8988T (cell line): ENCODE results near the gene C2orf81.
"Not testable (repeated sequence)": the region's sequence is repeated elsewhere in the genome, so short reads cannot be mapped to it uniquely, and the experiment has no call there.

Experiments
- DNase-seq: peaks from one replicate; pipeline ENCODE4 v3.0.0; 2011

C2orf81 gene

DNA sequence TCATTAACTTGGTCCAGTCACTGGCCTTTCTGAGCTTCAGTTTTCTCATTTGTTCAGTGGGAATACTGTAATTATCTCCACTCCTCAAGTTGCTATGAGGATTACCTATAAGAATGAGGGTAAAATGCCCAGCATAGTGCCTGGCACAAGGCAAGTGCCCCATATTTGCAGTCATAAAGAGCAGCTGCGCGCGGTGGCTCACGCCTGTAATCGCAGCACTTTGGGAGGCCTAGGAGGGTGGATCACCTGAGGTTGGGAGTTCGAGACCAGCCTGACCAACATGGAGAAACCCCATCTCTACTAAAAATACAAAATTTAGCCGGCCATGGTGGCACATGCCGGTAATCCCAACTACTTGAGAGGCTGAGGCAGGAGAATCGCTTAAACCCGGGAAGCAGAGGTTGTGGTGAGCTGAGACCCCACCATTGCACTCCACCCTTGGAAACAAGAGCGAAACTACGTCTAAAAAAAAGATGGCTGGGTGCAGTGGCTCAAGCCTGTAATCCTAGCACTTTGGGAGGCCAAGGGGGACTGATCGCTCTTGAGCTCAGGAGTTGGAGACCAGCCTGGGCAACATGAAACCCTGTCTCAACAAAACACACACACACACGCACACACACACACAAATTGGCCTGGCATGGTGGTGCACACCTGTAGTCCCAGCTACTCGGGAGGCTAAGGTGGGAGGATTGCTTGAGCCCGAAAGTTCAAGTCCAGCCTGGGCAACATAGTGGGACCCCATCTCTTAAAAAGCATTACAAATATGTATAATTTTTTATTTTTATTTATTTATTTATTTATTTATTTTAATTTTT, 21.3 kb upstream of the C2orf81 start:
- DNase-seq: not testable (repeated sequence)

DNA sequence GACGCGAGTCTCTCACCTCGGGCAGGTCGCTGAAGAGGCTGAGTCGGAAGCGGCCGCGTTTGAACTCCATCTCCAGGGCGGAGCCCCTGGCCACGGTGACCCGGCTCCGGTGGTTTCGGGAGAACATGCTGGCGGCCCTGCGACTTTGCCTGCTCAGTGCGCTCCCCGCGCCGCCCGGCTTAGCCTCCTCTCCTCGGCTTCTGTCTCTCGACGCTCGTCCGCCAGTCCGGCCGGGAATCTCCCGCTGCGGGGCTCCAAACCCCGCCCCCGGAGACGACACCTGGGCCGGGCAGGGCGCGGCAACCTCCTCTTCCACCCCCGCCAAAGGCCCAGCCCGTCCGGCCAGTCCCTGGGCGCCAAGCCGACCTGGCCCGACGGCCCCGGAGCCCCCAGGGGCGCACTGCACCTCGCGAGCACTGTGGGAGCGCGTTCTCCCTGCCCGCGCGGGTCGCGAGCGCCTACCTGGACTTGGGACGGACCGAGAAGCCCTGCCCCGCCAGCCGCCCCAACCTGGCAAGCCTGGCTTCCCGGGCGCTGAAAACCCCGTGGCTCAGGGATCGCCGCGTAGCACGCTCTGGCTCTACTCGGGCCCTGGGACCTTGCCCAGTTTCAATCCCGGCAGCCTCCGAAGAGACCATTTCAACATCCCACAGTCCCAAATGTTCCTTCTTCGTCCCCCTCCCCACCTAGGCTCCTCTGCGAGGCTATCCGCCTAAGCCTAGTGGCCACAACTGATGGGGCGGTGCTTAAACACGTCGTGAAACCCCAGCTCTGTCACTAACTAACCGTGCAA, 20.5 kb upstream of the C2orf81 start, which contains the start of gene RTKN:
RTKN (minus strand) TSS at position 248 of the 793 bp plus-strand sequence; CDS start at position 127, 121 bp downstream.
- no peak for DNase-seq

DNA sequence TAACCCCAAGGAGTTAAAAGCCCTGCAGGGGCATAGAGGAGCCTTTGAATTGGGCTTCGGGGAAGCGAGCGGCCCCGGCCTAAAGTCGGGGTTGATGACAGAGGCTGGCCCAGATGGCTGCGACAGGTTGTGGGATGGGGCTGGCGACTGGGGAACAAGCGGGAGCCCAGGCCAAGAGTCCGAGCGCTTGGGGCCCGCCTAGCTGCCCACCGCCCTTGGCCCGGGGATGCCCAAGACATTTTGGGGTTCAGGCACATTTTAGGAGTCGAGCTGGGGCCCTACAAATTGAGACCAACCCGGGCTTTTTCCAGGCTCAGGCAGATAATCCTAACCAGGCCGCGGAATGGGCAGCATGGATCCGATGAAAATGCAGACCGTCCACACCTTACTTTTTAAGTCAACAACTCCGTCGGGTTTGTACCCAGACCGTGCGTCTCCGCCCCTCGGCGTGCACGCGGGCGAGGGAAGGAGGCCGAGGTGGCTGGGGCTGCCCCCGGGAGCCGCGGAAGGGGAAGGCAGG, 19.8 kb upstream of the C2orf81 start:
- no peak for DNase-seq

DNA sequence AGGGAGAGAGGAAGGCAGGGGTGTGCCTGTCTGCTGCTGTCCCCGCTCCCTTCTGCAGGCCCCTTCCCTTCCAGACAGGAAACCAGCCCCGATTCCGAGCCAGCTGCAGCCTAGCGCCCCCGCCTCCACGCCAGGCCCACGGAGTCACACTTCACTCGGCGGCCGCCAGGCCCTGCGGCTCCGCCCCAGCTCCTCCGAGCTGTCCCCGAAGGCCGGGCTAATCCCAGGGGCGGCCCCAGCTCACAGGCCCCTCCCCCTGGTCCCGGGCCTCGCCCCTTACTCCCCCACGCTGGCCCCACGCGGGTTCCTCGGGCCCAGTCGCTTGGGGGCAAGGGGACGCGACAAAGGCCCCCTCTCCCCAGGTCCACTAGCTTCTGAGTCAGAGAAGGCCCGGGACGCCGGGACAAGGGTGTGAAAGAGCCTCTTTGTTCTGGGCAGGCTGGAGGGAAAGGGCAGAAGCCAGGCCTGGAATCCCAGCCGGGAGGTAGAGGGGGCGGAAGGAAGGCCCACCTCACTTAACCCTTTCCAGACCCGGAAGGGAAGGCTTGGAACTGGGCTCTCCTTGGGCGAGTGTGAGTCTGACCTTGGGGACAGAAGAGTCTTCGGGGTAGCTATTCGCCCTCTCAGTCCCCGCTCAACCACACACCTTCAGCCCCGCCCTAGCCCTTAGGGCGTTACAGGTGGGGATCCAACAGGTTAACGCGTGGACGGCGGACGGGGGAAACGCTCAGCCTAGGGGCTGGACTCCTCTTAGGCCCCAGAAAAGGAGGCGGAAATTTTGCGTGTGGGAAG, 19.2 kb upstream of the C2orf81 start:
- peak; percentile 100 for DNase-seq

DNA sequence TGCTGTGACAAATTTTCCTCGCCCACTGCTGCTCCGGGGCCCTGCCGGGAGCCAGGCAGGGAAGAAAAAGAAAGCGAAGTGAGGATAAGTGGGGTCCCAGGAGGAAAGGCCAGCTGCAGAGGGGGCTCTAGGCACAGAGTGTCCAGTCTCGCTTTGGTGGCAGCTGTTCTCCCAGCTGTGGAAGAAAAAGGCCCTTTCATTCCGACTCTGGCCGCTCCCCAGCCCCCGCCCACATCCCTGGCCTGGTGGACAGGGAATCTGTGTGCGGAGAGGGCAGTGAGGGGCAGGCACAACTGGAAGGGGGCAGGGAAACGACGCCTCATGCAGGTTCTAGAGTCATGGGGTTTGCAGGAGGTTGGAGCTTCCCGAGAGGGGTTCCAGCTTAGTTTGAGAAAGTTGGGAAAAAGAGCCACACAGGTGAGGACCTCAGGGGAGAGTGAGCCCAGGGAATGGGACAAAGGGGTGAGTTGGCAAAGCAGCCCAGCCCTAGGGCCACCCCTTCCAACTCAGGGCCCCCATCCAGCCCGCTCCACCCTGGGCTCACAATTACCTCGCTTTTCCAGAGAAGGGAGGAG, 18.5 kb upstream of the C2orf81 start:
- DNase-seq: no peak

DNA sequence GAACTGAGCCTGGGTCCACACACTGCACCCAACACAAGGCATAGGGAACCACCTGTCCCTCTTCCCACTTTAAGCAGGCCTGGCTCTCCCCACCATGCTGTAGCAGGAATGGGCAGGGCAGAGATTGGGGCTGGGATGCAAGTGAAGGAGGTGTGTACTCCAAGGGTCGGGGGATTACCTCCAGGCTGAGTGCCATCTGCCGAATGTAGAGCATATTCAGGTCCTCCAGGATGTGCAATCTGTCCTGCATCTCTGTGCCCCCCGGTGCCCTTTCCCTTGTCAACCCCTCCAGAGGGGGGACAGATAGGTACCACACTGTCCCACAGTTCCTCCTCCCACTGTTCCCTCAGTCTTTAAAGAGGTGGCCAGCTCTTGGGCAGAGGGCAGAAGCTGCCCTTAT, 18.0 kb upstream of the C2orf81 start:
- no peak for DNase-seq

DNA sequence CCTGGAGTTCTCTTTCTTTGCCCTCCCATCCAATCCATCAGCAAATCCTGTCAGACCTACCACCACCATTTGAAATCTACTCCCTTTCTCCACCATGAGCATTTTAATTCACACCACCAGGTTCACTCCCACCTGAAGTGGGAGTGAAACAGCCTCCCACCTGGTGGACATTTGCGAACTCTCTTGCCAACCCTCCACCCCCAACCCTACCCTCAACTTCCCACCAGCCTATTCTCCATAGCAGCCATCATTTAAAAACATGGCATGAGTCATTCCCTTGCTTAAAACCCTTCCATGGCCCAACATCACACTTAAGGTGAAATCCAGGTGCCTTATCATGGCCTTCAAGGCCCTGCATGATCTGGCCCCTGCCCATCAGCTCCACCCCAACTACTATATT, 16.8 kb upstream of the C2orf81 start:
- no peak for DNase-seq

DNA sequence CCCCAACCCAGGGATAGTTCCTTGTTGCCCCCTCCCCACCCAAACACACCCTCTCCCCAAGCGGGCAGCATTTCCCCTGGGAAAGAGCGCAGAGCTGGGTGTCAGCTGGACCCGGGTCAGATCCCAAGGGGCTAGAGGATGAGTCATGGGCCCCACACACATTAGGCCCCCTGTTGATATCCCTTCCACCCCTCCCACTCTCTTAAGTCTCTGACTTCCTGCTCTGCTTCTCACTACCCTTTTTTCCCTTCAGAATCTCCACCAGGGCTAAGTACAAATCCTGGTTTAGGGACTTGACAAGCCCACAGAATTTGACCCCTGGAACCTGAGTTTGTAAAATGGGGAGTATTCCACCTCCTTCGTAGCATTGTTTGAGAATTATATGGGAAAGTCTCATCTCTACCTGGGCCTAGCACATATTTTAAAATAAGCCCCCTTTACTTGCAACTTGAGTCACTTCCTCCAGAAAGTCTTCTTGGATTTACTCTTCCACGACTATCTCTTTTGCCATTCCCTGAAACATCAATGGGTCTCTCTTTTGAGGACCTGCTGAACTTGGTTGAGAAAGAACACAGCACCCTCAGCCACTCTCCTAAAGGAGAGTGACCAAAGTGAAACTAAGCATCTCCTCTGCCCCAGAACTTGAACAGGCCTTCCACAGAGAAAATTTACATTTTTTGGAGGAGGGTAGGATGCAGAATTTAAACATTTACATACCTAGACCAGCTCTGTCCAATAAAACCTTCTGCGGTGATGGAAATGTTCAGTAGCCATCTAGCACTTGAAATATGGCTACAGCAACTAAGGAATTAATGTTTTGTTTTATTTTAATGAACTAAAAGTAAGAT, 15.7 kb upstream of the C2orf81 start:
- DNase-seq: no peak

DNA sequence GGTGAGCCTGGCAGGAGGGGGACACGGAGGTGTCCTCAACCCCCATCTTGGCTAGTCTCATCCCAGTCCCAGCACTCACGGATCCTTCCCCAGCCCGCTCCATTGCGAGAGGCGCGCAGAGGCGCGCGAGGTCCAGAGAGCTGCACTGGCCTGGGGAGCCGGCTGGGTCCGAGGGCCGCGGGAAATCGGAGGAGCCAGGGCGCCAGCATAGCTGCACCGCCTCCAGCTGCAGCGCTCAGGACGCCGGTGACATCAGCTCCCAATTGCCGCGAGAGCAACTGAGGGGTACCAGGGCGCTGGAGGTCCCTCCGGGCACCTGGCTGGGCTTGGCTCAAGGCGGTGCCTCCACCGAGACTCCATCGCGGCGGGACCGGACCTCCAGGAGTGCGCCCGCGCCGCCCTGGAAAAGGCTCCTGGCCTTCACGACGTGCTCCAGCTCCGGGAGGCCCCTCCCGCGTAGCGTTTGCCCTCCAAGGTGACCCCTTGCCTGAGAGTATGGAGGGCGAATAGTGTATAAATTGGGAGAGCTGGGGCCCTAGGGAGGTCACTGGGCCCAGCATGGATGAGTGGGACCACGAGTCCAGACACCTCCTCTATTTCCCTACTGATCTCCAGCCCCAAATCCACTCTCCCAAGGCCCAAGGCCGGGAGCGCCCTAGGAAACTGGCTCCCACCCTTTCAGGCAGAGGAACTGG, 14.8 kb upstream of the C2orf81 start:
- DNase-seq: no peak

DNA sequence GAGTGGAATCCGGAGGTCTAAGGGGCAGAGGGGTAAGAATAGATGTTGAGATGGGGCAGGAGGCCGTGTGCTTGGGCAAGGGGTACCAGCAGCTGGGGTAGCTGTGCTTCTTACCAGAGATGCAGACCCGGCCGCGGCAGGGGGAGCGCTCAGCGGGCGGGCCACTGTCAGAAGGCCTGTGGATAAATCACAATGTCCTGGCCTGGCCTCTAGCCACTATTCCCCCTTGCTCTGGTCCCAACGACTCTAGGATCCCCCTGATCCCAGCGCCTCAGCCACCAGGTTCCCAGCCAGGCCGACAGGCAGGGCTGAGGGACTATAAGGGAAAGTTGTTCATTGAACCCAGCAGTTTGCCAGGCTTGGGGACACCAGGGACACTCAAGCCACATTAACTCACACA, 9.1 kb upstream of the C2orf81 start:
- no peak for DNase-seq

DNA sequence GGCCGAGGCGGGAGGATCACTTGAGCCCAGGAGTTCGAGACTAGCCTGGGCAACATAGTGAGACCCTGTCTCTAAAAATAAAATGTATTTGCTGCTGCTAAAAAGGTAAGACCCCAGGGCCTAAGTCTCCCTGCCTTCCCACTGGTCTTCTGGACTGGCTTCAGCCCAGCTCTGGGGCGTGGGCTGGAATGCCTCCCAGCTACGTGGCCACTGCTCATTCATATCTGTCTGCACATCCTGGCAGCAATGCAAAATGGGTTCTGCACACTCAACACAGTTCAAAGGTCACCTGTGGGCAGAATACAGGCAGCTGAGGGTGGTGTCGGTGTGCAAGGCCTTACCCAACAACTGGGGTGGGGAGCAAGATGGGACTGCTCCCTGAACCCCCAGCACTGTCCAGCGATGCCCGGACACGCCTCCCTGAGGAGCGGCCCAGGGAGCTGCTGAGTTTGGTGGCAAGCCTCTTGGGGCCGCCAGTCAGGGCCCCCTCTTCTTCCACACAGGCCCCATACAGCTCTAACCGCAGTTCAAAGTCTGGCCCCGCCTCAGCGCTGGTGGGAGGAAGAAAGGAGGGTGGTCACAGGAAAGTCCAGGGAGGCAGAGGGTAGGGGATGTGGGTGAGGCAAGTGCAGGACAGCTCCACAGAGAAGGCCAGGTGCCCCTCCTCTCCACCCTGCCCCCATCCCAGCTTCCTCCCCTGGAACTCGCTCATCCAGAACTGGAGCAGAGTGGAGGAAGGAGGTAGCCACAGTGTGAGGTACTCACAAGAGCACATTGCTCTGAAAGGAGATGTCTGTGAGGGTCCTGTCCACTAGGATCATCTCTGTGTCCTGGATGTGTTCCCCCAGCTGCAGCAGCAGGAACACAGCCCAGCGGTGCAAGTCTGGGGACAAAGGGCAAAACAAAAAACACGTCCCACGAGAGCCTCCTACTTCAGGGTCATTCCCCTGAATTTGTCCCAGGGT, 8.3 kb upstream of the C2orf81 start:
- DNase-seq: no peak

DNA sequence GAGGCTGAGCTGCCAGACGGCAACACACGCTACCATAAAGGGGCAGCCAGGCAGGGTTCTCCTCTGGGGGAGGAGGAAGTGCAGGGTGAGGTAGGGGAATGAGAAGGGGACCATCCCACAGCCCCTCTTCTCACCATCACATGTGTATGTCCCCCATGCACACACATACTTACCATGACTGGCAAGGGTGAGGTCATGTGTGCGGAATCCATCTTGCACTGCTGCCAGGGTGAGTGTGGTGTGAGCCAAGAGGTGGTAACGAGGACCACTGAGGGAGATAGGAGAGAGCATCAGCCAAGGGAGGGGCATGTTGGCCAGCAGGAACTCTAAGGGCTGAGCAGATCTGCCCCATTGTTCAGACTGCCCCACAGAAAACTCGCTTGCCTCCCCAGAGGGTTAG, 7.3 kb upstream of the C2orf81 start:
- no peak for DNase-seq

DNA sequence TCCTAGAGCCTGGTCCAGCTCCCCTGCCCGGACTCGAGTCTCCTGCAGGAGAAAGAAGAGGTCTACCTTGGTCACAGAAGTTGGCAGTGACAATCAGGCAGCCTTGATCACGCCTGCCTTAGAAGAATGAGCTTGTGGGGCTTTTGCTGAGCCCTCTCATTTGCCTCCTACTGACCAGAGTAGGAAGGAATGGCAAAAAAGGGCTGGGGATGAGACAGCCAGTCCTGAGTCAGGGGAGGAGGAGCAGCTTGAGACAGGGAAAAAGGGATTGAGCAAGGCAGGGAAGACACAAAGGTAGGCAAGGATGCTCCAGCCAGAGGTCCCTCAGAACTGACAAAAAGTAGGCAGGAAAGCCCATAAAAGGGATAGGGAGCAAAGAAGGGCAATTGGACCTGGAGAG, 6.1 kb upstream of the C2orf81 start:
- no peak for DNase-seq

DNA sequence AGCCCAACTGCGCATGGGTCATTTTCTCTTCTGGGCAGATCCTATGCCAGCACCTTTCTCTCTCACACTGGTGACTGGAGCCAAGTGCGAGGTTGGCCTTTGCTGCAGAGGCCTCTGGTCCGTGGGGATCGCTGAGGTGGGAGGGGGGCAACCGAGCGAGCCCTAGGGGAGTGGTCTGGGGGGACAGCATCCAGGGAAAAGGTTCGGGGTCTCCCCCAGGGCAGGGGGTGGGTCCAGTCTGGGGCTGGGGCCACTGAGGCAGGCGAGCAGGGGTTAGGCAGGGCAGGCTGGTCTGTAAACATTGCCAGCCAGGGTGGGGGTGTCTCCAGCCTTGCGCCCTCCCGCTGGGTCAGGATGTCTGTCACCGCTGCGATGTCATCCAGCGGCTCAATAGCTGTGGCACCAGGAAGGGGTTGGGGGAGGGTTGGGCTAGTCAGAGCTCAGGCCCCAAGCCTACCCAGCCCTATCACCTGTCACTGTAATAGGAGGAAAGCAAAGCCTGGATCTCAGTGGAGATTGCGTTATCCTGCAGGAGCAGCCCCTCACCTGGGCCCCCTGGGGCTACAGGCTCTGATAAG, 4.9 kb upstream of the C2orf81 start:
- DNase-seq: no peak

DNA sequence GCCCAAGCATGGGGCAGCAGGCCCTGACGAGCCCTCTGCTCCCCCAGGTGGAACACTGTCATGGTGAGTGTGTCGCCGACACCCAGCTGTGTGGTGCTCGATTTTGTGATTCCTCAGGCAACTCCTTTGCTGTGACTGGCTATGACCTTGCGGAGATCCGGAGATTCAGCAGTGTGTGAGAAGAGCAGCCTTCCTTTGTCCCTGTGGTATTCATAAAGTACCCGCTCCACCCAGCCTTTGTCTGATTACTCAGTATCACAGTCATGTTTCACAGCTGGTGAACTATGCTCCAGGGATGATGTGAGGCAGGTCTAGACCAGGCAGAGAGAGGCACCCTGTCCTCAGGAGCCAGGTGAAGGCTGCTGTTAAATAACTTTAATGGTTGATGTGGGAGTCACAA, 4.1 kb upstream of the C2orf81 start:
- DNase-seq: no peak

DNA sequence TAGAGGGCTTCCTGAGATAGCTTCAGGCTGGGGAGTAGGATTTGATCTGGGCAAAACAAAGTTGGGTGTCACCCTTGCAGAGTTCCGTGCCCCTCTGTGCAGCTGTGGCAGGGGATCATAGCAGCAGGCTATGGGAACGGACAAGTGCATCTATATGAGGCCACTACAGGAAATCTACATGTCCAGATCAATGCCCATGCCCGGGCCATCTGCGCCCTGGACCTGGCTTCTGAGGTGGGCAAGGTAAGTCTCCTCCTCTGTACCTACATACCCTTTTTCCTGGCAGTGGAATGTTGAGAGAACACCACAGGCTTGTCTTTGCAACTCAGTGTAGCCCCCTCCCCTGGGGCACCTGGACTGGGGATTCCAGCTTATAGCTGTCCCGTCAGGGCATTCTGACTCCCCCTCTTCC, 3.6 kb upstream of the C2orf81 start:
- no peak for DNase-seq

DNA sequence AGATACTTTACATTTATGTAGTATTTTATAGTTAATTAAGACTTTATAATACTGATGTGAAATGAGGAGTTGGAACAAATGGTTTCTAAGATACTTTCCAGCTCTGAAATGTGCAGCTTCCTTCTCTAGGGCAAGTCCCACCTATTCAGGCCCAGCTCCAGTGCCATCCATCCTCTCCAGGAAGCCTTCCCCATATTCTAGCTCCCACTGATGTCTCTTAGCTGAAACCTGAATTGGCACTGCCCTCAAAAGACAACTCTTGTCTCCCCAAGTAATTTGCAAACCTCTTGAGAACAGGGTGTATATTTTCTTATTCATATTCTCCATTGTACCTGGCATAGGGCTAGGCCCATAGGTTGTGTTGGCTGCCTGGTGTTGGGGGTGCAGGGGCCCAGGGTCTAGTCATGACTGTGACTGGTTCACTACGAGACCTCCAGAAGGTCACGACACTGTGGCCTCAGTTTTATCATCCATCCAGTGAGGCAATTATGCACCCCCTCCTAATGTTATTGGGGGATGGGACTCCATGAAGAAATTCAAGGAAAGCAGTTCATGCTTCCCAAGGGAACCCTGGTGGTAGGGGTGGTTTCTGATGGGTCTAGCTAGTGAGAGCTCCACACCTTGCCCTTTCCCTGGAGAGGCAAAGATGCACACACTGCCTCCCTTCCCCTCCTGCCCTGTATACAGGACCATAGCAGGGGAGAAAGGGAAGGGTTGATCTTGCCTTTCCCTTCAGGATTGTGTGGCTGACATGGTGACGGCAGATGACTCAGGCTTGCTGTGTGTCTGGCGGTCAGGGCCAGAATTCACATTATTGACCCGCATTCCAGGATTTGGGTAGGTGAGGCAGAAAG, 2.9 kb upstream of the C2orf81 start:
- peak; percentile 21 for DNase-seq
